Measurements from ENCODE around the gene ILK.

DNA sequence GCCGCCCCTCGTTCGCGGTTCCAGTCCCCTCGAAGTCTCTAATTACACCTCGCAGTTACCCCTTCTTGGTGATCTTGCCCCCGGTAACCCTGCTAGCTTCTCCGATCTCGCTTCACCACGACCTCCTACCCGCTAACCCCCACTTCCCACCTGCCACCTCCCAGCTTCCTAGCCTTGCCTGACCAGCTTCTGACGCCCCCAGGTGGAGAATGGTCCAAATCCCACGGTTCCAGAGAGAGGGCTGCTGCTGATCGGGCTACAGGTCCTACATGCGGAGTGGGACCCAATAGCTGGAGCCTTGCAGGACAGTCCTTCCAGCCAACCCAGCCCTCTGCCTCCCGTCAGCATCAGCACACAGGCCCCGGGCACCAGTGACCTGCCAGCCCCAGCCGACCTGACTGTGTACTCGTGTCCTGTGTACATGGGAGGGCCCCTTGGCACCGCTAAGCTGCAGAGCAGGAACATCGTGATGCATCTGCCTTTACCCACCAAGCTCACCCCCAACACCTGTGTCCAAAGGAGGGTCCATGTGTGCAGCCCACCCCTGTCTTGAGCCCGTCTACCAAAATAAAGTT lies 32.1 kb upstream of the ILK start:
- TF ChIP-seq, protein P1, sequence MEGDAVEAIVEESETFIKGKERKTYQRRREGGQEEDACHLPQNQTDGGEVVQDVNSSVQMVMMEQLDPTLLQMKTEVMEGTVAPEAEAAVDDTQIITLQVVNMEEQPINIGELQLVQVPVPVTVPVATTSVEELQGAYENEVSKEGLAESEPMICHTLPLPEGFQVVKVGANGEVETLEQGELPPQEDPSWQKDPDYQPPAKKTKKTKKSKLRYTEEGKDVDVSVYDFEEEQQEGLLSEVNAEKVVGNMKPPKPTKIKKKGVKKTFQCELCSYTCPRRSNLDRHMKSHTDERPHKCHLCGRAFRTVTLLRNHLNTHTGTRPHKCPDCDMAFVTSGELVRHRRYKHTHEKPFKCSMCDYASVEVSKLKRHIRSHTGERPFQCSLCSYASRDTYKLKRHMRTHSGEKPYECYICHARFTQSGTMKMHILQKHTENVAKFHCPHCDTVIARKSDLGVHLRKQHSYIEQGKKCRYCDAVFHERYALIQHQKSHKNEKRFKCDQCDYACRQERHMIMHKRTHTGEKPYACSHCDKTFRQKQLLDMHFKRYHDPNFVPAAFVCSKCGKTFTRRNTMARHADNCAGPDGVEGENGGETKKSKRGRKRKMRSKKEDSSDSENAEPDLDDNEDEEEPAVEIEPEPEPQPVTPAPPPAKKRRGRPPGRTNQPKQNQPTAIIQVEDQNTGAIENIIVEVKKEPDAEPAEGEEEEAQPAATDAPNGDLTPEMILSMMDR (conservative IDR thresholded peaks at IDR 0.05): no peak
- TF ChIP-seq EZH2 (IDR thresholded peaks at IDR 0.05; ENCODE audit: low read depth): no peak

All from PC-9 (cell line).